ENCODE measurements around the gene GBX1. TPM values are rescaled to one million over a fixed set of nuclear protein-coding genes. Genes with fewer than 3 reads are reported as not detected.

GBX1 gene
- total and polyA plus RNA-seq, 2 donors (not counting 1 experiment from before 2014, with no cell fraction given), result not detected

DNA sequence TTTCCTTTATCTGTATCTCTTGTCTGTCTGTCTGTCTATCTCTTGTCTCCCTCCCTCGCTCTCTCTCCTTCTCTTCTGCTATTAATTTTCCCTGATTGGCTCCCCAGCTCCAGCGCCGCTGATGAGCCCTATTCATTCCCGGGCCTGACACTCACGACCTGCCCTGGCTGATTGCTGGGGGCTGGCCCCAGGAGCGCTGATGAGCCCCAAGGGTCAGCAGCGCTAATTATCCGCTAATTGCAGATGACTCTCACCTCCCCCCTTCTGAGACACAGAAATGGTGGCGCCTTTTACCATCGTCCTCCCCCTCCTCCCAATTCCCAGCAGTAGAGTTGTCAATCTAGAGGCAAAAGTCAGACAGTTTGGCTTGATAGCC, 1.3 kb upstream of the GBX1 start:
- H4K20me1 ChIP-seq (ENCODE audit: control insufficient read depth, extremely low read depth, insufficient read depth, low read length), result no peaks in the 10 kb centered on the region
- no peak overlapping the region for H3K4me3 ChIP-seq (replicated peaks in 1 of 4; ENCODE audit: control extremely low read depth in 1 of 4, insufficient read depth in 1 of 4, low read depth in 3 of 4, low read length in 4 of 4)
- no peak overlapping the region for H2AFZ ChIP-seq (ENCODE audit: low read length)
- H3K27me3 ChIP-seq (ENCODE audit: control insufficient read depth, insufficient read depth, low read length), result peaks cover 51% of the 10 kb centered on the region
- no peaks in the 10 kb centered on the region for H3K36me3 ChIP-seq (ENCODE audit: control insufficient read depth, insufficient read depth, low read length)
- no peak overlapping the region for H3K9ac ChIP-seq (ENCODE audit: insufficient read depth, low read length)
- TF ChIP-seq, protein P1, sequence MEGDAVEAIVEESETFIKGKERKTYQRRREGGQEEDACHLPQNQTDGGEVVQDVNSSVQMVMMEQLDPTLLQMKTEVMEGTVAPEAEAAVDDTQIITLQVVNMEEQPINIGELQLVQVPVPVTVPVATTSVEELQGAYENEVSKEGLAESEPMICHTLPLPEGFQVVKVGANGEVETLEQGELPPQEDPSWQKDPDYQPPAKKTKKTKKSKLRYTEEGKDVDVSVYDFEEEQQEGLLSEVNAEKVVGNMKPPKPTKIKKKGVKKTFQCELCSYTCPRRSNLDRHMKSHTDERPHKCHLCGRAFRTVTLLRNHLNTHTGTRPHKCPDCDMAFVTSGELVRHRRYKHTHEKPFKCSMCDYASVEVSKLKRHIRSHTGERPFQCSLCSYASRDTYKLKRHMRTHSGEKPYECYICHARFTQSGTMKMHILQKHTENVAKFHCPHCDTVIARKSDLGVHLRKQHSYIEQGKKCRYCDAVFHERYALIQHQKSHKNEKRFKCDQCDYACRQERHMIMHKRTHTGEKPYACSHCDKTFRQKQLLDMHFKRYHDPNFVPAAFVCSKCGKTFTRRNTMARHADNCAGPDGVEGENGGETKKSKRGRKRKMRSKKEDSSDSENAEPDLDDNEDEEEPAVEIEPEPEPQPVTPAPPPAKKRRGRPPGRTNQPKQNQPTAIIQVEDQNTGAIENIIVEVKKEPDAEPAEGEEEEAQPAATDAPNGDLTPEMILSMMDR (conservative IDR thresholded peaks at IDR 0.05 in 1 of 2, IDR thresholded peaks at IDR 0.05 in 1 of 2; ENCODE audit: low read depth in 1 of 2, low read length in 2 of 2), result no peak
- no peak for TF ChIP-seq EZH2 (IDR thresholded peaks at IDR 0.05; ENCODE audit: low read length, missing control alignments)
- H3K27ac ChIP-seq (ENCODE audit: insufficient read depth, low read length), result no peak overlapping the region
- no peak for DNase-seq (ENCODE audit: low read depth in 2 of 2)
- no peaks in the 10 kb centered on the region for H3K9me3 ChIP-seq (ENCODE audit: control insufficient read depth, insufficient read depth, low read depth, low read length)
- H3K79me2 ChIP-seq (ENCODE audit: control insufficient read depth, insufficient read depth, low read length), result no peaks in the 10 kb centered on the region
- no peaks in the 10 kb centered on the region for H3K4me1 ChIP-seq (ENCODE audit: control insufficient read depth, extremely low read depth, insufficient read depth, low read length)
- no peak overlapping the region for H3K4me2 ChIP-seq (ENCODE audit: extremely low read depth, insufficient read depth, low read length)

DNA sequence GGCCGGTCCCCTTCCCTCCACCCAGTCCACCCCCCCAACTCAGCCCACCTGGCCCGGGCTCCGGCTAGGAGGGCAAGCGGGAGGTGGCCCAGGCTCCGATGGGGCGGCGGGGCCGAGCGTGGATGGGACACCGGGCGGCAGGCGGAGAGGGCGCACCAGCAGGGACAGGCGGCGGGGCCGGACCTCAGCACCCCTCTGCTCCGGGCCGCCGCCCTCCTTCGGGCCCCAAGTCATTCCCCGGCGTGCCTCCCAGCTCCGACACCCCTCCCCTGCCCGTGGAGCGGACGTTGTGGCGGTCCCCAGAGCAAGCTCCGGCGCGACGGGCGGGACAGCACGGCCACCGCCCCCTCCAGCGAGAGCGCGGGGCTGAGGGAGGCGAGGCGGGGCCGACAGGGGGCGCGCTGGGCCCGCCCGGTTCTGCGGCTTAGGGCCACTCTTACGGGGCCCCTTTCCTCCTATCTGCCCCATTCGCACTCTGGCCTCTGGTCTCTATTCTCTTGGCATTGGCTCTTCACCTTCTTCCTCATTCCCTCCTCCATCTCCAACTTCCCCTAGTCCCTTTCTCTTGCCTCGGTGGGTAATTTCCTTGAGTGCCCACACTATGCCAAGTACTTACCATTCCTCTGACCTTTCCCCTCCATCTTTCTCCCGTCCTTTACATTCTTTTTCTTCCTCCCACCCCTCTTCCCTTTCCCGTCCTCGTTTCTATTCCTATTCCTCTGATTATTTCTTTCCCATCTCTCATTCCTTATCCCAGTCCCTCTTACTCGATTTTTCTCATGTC, 701 bp upstream of the GBX1 start:
- H3K4me3 ChIP-seq (replicated peaks in 1 of 4; ENCODE audit: control extremely low read depth in 1 of 4, insufficient read depth in 1 of 4, low read depth in 3 of 4, low read length in 4 of 4), result peak overlapping the region in 1 of 4 experiments; percentile 4
- no peak for DNase-seq (ENCODE audit: low read depth in 2 of 2)
- H3K27me3 ChIP-seq (ENCODE audit: control insufficient read depth, insufficient read depth, low read length), result peaks cover 52% of the 10 kb centered on the region
- H4K20me1 ChIP-seq (ENCODE audit: control insufficient read depth, extremely low read depth, insufficient read depth, low read length), result no peaks in the 10 kb centered on the region
- no peaks in the 10 kb centered on the region for H3K9me3 ChIP-seq (ENCODE audit: control insufficient read depth, insufficient read depth, low read depth, low read length)
- no peaks in the 10 kb centered on the region for H3K4me1 ChIP-seq (ENCODE audit: control insufficient read depth, extremely low read depth, insufficient read depth, low read length)
- no peaks in the 10 kb centered on the region for H3K79me2 ChIP-seq (ENCODE audit: control insufficient read depth, insufficient read depth, low read length)
- no peak overlapping the region for H3K27ac ChIP-seq (ENCODE audit: insufficient read depth, low read length)
- peak overlapping the region; percentile 25 for H3K4me2 ChIP-seq (ENCODE audit: extremely low read depth, insufficient read depth, low read length)
- no peak overlapping the region for H2AFZ ChIP-seq (ENCODE audit: low read length)
- TF ChIP-seq, protein P1 (conservative IDR thresholded peaks at IDR 0.05 in 1 of 2, IDR thresholded peaks at IDR 0.05 in 1 of 2; ENCODE audit: low read depth in 1 of 2, low read length in 2 of 2), result peak; percentile 32 to 38
- TF ChIP-seq EZH2 (IDR thresholded peaks at IDR 0.05; ENCODE audit: low read length, missing control alignments), result peak; percentile 45
- H3K9ac ChIP-seq (ENCODE audit: insufficient read depth, low read length), result no peak overlapping the region
- no peaks in the 10 kb centered on the region for H3K36me3 ChIP-seq (ENCODE audit: control insufficient read depth, insufficient read depth, low read length)

- Histone ChIP-seq H3K4me2 (ENCODE audit: extremely low read depth, insufficient read depth, low read length) (peak overlapping the region; percentile 54), H3K4me1 (ENCODE audit: control insufficient read depth, extremely low read depth, insufficient read depth, low read length) (no peaks in the 10 kb centered on the region), H3K27ac (ENCODE audit: insufficient read depth, low read length) (no peak overlapping the region), H3K9ac (ENCODE audit: insufficient read depth, low read length) (no peak overlapping the region), H4K20me1 (ENCODE audit: control insufficient read depth, extremely low read depth, insufficient read depth, low read length) (no peaks in the 10 kb centered on the region), H3K9me3 (ENCODE audit: control insufficient read depth, insufficient read depth, low read depth, low read length) (no peaks in the 10 kb centered on the region), H3K36me3 (ENCODE audit: control insufficient read depth, insufficient read depth, low read length) (no peaks in the 10 kb centered on the region), H2AFZ (ENCODE audit: low read length) (no peak overlapping the region), H3K79me2 (ENCODE audit: control insufficient read depth, insufficient read depth, low read length) (no peaks in the 10 kb centered on the region), H3K4me3 (replicated peaks in 1 of 4; ENCODE audit: control extremely low read depth in 1 of 4, insufficient read depth in 1 of 4, low read depth in 3 of 4, low read length in 4 of 4) (peak overlapping the region in 1 of 4 experiments; percentile 20), H3K27me3 (ENCODE audit: control insufficient read depth, insufficient read depth, low read length) (peaks cover 57% of the 10 kb centered on the region)
- DNase-seq (ENCODE audit: low read depth in 2 of 2), result no peak
- peak; percentile 97 for TF ChIP-seq EZH2 (IDR thresholded peaks at IDR 0.05; ENCODE audit: low read length, missing control alignments)
- TF ChIP-seq, protein P1 (conservative IDR thresholded peaks at IDR 0.05 in 1 of 2, IDR thresholded peaks at IDR 0.05 in 1 of 2; ENCODE audit: low read depth in 1 of 2, low read length in 2 of 2), result no peak
Measured at GRCh38 chr7:151166629-151167196, 781 bp downstream of the GBX1 start.

All from fibroblast of lung (primary cell).